ENCODE measurements around the gene EIF3I.
A peak's percentile ranks its signal among the peaks of the same experiment; 100 is the strongest.

The EIF3I gene

DNA sequence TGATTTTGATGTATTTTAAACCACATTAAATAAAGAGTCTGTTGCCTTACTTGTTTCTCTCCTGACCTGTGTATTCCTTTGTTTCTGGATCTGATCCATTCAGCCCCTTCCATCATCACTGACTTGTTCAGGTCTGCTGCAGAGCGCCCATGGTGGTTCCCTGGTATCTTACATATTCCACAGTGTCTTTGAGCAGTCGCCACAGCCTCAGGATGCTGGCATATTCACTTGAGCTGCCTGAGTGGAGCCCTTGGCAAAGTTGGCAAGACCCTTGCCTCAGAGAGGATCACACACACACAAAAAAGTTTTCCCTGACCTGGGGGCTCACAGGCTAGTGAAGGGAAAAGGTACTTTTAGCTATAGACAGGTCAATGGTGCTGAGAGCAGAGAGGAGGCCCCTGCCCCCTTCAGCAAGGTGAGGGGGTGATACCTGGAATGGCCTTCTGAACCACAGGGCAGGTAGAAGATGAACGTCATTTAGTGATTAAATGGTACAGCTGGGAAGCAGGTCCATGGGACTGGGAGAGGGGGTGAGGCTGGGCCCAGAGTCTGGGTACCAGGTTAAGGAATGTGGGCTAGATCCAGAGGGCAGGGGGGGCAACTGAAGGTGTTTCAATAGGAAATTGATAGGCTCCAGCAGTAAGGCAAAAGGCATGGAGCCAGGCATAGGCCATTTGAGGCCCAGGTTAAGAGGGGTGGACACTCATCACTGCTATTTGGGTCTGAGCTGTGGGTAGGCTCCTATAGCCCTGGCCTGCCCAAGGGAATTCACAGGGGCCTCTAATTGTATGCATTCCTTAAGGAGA lies 23.8 kb upstream of the EIF3I start:
- no peak overlapping the region for H3K9ac ChIP-seq (ENCODE audit: low read length in 2 of 2)
- peak overlapping the region; percentile 83 for H3K27ac ChIP-seq (ENCODE audit: low read length)
- H3K36me3 ChIP-seq (ENCODE audit: control insufficient read depth in 2 of 2, insufficient read depth in 2 of 2, low read length in 2 of 2), result peaks cover 34 to 46% of the 10 kb centered on the region in 2 donors
- H3K27me3 ChIP-seq (ENCODE audit: control insufficient read depth in 1 of 2, insufficient read depth in 2 of 2, low read length in 2 of 2), result no peaks in the 10 kb centered on the region
- peaks cover 29% of the 10 kb centered on the region for H3K4me1 ChIP-seq (ENCODE audit: control insufficient read depth, insufficient read depth, low read length)
- no peaks in the 10 kb centered on the region for H3K9me3 ChIP-seq (ENCODE audit: control insufficient read depth in 2 of 2, low read length in 2 of 2)
- H3K4me3 ChIP-seq (ENCODE audit: low read length in 2 of 2), result no peak overlapping the region

DNA sequence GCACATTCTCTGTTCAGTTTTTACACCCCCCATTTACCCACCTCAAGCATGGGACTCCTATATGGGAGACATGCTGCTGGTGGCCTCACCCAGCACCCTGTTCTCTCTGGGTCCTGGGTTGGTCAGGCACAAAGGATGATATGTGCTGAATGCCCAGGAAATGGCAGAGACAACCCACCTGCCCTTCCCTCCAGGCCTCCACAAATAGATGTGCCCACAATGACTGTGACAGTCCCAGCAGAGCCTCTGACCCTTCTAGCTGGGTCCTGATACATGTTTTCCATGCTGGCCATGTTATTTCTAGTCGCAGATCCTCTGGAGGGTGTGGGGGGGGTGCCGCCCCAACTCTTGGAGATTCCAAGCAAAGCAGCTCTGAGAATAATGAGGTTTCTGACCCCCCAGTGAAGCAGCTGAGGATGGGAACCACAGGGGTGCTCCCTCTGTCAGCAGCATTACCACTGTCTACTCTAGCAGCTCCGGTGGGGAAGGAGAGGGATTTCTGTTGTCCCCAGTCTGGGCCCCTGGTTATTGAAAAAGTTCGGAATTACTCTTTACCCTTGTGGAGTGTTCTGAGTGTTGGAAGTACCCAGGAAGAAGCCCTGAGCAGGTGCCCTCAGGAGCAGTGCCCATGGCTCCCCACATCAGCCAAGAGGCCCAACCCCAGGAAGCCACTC lies 23.0 kb upstream of the EIF3I start:
- no peaks in the 10 kb centered on the region for H3K9me3 ChIP-seq (ENCODE audit: control insufficient read depth in 2 of 2, low read length in 2 of 2)
- peaks cover 29% of the 10 kb centered on the region for H3K4me1 ChIP-seq (ENCODE audit: control insufficient read depth, insufficient read depth, low read length)
- H3K27ac ChIP-seq (ENCODE audit: low read length), result peak overlapping the region; percentile 83
- H3K36me3 ChIP-seq (ENCODE audit: control insufficient read depth in 2 of 2, insufficient read depth in 2 of 2, low read length in 2 of 2), result peaks cover 29 to 42% of the 10 kb centered on the region in 2 donors
- no peaks in the 10 kb centered on the region for H3K27me3 ChIP-seq (ENCODE audit: control insufficient read depth in 1 of 2, insufficient read depth in 2 of 2, low read length in 2 of 2)
- peak overlapping the region in 1 of 2 donors; percentile 91 for H3K4me3 ChIP-seq (ENCODE audit: low read length in 2 of 2)
- peak overlapping the region in 1 of 2 donors; percentile 84 for H3K9ac ChIP-seq (ENCODE audit: low read length in 2 of 2)

DNA sequence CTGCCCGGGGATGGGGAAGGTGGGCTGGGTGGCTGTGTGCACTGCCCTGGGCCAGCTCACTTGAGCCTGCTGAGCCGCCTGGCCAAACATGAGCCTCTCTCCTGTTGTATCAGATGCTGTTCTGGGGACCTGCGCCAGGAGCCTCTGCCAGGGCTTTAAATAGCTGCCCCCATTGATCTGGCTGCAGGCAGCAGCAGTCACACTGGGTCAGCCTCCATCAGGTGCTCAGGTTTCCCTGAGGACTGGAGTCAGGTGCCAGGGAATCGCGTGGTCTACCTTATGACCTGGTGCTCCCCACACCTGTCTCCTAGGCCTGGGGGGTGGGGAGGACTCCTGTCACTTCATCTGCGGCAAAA lies 22.5 kb upstream of the EIF3I start:
- Histone ChIP-seq H3K27ac (ENCODE audit: low read length) (peak overlapping the region; percentile 83), H3K27me3 (ENCODE audit: control insufficient read depth in 1 of 2, insufficient read depth in 2 of 2, low read length in 2 of 2) (no peaks in the 10 kb centered on the region), H3K36me3 (ENCODE audit: control insufficient read depth in 2 of 2, insufficient read depth in 2 of 2, low read length in 2 of 2) (peaks cover 24 to 37% of the 10 kb centered on the region in 2 donors), H3K4me3 (ENCODE audit: low read length in 2 of 2) (peak overlapping the region; percentile 86 to 91), H3K9me3 (ENCODE audit: control insufficient read depth in 2 of 2, low read length in 2 of 2) (no peaks in the 10 kb centered on the region), H3K9ac (ENCODE audit: low read length in 2 of 2) (peak overlapping the region; percentile 84 to 92), H3K4me1 (ENCODE audit: control insufficient read depth, insufficient read depth, low read length) (peaks cover 31% of the 10 kb centered on the region)

DNA sequence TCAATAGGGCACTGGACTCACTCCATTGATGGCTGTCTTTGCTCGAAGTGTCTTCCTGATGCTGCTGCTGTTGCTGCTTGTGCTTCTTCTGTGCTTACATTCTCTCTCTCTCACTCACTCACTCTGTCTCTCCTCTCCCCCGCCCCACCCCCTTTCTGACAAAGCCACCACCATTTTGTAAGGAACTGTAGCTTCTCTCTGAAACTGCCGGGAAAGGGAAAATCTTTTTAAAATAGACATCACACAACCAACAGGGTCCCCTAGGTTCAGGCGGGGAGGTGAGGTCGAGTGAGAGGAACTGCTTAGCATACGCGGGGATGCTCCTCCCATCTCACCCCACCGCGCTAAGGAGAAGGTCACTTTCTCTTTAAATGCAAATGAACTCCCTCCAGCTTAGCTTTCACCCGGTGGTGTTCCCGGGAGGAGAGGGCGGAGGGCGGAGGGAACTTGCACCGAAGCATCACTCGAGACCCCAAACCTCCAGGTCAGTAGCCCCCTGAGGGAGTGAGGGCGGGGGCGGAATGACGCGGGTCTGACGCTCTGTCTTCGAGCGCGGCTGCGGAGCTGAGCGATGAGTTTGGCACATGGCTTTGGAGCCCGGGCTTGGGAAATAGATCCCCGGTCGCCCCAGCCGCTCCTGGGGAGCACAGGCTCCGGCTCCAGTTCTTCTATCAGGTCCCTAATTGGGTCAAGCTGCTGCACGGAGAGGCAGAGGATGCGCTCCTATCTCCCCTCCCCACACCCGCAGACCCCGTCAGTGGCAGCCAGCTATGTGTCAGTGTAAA lies 21.8 kb upstream of the EIF3I start, which contains the start of gene CCDC28B:
Gene CCDC28B (plus strand): TSS at position 370 of the 785 bp plus-strand sequence. CDS start 1,341 bp downstream, outside the sequence.
- Histone ChIP-seq H3K27me3 (ENCODE audit: control insufficient read depth in 1 of 2, insufficient read depth in 2 of 2, low read length in 2 of 2) (no peaks in the 10 kb centered on the region), H3K4me3 (ENCODE audit: low read length in 2 of 2) (peak within 1 kb of the TSS; percentile 86 to 91), H3K36me3 (ENCODE audit: control insufficient read depth in 2 of 2, insufficient read depth in 2 of 2, low read length in 2 of 2) (peaks cover 16 to 30% of the 10 kb centered on the region in 2 donors), H3K27ac (ENCODE audit: low read length) (peak within 1 kb of the TSS; percentile 83), H3K4me1 (ENCODE audit: control insufficient read depth, insufficient read depth, low read length) (peaks cover 38% of the 10 kb centered on the region), H3K9ac (ENCODE audit: low read length in 2 of 2) (peak within 1 kb of the TSS; percentile 84 to 92), H3K9me3 (ENCODE audit: control insufficient read depth in 2 of 2, low read length in 2 of 2) (no peaks in the 10 kb centered on the region)

DNA sequence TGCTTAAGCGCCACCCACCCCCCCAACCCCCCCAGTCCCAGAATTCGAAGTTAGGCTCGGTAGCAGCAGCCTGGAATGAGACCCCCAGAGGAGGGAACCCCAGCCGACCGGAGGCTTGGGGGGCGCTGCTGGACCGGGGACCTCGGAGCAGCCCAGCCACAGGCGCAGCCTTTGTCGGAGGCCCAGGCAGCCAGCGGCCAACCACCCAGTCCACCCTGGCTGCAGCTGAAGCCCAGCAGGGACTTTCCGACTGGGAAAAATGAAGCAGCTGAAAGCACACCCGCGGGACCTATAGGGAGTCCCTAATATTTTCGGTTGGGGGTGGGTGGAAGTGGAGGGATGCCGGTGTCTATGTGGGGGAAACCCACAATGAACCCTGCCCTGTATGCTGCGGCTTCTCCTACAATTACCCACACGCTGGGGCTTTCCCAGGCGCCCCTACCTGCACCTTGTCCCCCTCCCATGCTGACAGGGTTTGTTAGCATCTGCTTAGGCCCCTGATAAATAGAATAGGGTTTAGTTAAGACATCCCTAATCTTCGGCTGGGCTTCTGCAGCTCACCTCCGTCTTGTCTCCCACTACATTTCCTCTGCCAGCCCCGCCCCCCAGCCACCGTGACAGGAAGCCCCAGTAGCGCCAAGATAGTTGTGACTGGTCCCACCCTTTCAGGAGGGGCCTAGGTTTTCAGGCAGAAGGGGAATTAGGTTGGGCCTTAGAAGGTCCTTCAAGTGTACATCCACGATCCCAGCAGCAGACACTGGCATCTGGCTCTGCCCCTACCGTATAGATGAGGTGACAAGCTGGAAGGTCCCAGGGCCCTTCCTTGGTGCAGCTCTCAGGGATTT lies 21.0 kb upstream of the EIF3I start:
- peak overlapping the region; percentile 86 to 91 for H3K4me3 ChIP-seq (ENCODE audit: low read length in 2 of 2)
- H3K9me3 ChIP-seq (ENCODE audit: control insufficient read depth in 2 of 2, low read length in 2 of 2), result no peaks in the 10 kb centered on the region
- peak overlapping the region; percentile 83 for H3K27ac ChIP-seq (ENCODE audit: low read length)
- peaks cover 43% of the 10 kb centered on the region for H3K4me1 ChIP-seq (ENCODE audit: control insufficient read depth, insufficient read depth, low read length)
- H3K9ac ChIP-seq (ENCODE audit: low read length in 2 of 2), result peak overlapping the region; percentile 76 to 92
- no peaks in the 10 kb centered on the region for H3K27me3 ChIP-seq (ENCODE audit: control insufficient read depth in 1 of 2, insufficient read depth in 2 of 2, low read length in 2 of 2)
- peaks cover 10 to 22% of the 10 kb centered on the region in 2 donors for H3K36me3 ChIP-seq (ENCODE audit: control insufficient read depth in 2 of 2, insufficient read depth in 2 of 2, low read length in 2 of 2)

DNA sequence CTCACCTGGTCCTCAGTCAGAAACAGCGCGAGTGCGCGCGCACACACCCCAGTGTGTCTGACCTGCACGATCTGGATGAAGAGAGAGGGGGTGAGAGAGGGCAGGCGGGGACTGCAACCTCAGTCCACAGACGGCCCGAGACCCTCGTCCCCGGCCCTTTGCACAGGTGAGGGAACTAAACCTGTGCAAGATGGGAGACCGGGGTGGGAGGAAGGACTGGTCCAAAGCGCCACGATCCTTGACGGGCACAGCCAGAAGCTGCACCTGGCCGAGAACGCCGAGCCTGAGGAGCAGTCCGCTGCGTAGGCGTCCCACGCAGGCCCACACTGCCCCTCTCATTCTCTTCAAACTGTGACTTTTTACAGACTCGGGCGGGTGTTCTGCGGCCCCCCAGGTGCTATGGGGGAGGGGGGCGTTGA lies 17.3 kb upstream of the EIF3I start:
- H3K36me3 ChIP-seq (ENCODE audit: control insufficient read depth in 2 of 2, insufficient read depth in 2 of 2, low read length in 2 of 2), result peaks cover 0 to 3% of the 10 kb centered on the region in 2 donors
- H3K9ac ChIP-seq (ENCODE audit: low read length in 2 of 2), result peak overlapping the region; percentile 90 to 92
- H3K27me3 ChIP-seq (ENCODE audit: control insufficient read depth in 1 of 2, insufficient read depth in 2 of 2, low read length in 2 of 2), result no peaks in the 10 kb centered on the region
- no peak overlapping the region for H3K27ac ChIP-seq (ENCODE audit: low read length)
- H3K4me3 ChIP-seq (ENCODE audit: low read length in 2 of 2), result peak overlapping the region; percentile 84 to 86
- H3K4me1 ChIP-seq (ENCODE audit: control insufficient read depth, insufficient read depth, low read length), result peaks cover 37% of the 10 kb centered on the region
- no peaks in the 10 kb centered on the region for H3K9me3 ChIP-seq (ENCODE audit: control insufficient read depth in 2 of 2, low read length in 2 of 2)

DNA sequence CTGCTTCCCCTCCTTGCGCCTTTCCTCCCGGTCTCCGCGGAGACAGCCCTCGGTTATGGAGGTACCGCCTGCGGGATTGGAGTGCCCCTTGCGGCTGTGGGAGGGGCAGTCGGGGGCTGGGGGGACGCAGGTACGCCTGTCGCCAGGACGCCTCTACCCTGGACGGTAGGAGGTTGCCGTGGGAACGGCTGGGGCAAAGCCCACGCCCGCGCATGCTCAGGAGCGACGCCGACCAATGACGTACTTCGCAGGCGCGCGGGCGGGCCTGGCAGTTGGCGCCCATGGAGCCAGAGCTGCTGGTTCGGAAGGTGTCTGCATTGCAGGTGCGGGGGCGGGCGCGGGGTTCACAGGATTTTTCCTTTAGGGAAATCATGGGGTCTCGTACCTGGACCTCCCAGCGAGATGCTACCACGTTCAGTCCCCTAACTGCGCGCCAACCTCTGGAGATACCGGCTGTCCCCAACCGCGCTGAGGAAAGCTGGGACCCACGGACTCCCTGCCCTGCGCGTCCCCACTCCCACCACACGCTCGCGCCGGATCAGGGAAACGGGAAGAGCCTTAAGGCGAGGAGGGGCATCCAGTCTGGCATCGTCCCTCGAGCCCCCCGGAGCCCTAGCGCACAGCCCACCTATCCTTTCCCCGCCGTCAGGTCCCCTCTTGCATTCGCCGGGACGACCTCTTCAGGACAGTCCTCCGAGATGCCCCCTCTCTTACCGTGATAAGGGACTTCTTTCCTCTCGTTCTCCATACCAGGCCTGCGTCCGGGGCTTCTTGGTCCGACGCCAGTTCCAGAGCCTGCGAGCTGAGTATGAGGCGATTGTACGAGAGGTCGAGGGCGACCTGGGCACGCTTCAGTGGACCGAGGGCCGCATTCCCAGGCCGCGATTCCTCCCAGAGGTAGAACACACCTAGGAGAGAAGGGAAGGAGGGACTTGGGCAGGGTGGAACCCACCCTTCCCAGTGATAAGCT lies 16.5 kb upstream of the EIF3I start, which contains the start of gene IQCC:
Gene IQCC (plus strand): TSS at position 271 of the 970 bp plus-strand sequence. CDS start 11 bp downstream, at position 282.
- Histone ChIP-seq H3K9me3 (ENCODE audit: control insufficient read depth in 2 of 2, low read length in 2 of 2) (no peaks in the 10 kb centered on the region), H3K36me3 (ENCODE audit: control insufficient read depth in 2 of 2, insufficient read depth in 2 of 2, low read length in 2 of 2) (peaks cover 0 to 3% of the 10 kb centered on the region in 2 donors), H3K4me3 (ENCODE audit: low read length in 2 of 2) (peak within 1 kb of the TSS; percentile 84 to 86), H3K27me3 (ENCODE audit: control insufficient read depth in 1 of 2, insufficient read depth in 2 of 2, low read length in 2 of 2) (no peaks in the 10 kb centered on the region), H3K4me1 (ENCODE audit: control insufficient read depth, insufficient read depth, low read length) (peaks cover 32% of the 10 kb centered on the region), H3K27ac (ENCODE audit: low read length) (no peak within 1 kb of the TSS), H3K9ac (ENCODE audit: low read length in 2 of 2) (peak within 1 kb of the TSS; percentile 90 to 92)

DNA sequence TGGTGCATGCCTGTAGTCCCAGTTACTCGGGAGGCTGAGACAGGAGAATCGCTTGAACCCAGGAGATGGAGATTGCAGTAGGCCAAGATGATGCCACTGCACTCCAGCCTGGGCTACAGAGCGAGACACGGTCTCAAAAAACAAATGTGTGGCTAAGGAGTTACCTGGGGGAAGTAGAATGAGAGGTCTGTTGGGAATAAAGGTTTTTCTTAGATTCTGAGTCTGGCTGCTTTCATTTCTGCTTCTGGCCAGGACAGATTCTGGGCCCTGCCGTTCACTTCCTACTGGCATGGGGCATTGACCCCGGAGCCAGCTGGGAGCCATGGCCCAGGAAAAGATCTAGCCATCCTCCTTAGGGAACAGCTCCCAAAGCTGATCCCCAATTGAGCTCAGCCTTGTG lies 13.7 kb upstream of the EIF3I start:
- no peak overlapping the region for H3K27ac ChIP-seq (ENCODE audit: low read length)
- H3K27me3 ChIP-seq (ENCODE audit: control insufficient read depth in 1 of 2, insufficient read depth in 2 of 2, low read length in 2 of 2), result no peaks in the 10 kb centered on the region
- no peak overlapping the region for H3K9ac ChIP-seq (ENCODE audit: low read length in 2 of 2)
- H3K4me3 ChIP-seq (ENCODE audit: low read length in 2 of 2), result no peak overlapping the region
- peaks cover 22% of the 10 kb centered on the region for H3K4me1 ChIP-seq (ENCODE audit: control insufficient read depth, insufficient read depth, low read length)
- H3K9me3 ChIP-seq (ENCODE audit: control insufficient read depth in 2 of 2, low read length in 2 of 2), result no peaks in the 10 kb centered on the region
- peaks cover 0 to 6% of the 10 kb centered on the region in 2 donors for H3K36me3 ChIP-seq (ENCODE audit: control insufficient read depth in 2 of 2, insufficient read depth in 2 of 2, low read length in 2 of 2)

DNA sequence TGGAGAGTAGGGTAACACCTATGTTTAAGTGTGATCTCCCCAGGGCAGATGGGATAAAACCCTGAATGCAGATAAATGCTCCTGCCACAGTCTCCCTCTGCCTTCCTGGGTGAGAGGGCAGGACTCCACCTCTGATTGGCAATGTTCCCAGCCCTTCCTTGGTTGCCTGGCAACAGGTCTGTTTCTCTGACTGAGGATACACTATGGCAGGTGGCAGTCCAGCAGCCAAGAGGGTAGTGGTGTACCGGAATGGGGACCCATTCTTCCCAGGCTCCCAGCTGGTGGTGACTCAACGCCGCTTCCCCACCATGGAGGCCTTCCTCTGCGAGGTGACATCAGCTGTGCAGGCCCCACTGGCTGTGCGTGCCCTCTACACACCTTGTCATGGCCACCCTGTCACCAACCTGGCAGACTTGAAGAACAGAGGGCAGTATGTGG lies 13.3 kb upstream of the EIF3I start, which contains the start of gene DCDC2B:
Gene DCDC2B (plus strand): TSS at position 199 of the 438 bp plus-strand sequence. CDS start 5 bp downstream, at position 204.
- Histone ChIP-seq H3K4me1 (ENCODE audit: control insufficient read depth, insufficient read depth, low read length) (peaks cover 22% of the 10 kb centered on the region), H3K9ac (ENCODE audit: low read length in 2 of 2) (no peak within 1 kb of the TSS), H3K4me3 (ENCODE audit: low read length in 2 of 2) (no peak within 1 kb of the TSS), H3K27me3 (ENCODE audit: control insufficient read depth in 1 of 2, insufficient read depth in 2 of 2, low read length in 2 of 2) (no peaks in the 10 kb centered on the region), H3K27ac (ENCODE audit: low read length) (no peak within 1 kb of the TSS), H3K9me3 (ENCODE audit: control insufficient read depth in 2 of 2, low read length in 2 of 2) (no peaks in the 10 kb centered on the region), H3K36me3 (ENCODE audit: control insufficient read depth in 2 of 2, insufficient read depth in 2 of 2, low read length in 2 of 2) (peaks cover 0 to 5% of the 10 kb centered on the region in 2 donors)

Data from stomach smooth muscle (tissue), 2 donors.